Colonic mucosa (tissue), 4 donors: ENCODE results near the gene TBCD. TPM values are rescaled to one million over a fixed set of nuclear protein-coding genes. Genes with fewer than 3 reads are reported as not detected.
A peak's percentile ranks its signal among the peaks of the same experiment; 100 is the strongest.

Experiments
- DNase-seq: peaks from one replicate; pipeline ENCODE4 v3.0.0-alpha.2; 2020
- H3K27ac ChIP-seq: fragments of 200-600 bp; one replicate; pipeline ENCODE4 v1.8.0; 2021
- H3K27me3 ChIP-seq: fragments of 200-600 bp; one replicate; pipeline ENCODE4 v1.8.0; 2021
- H3K36me3 ChIP-seq: fragments of 200-600 bp; one replicate; pipeline ENCODE4 v1.8.0; 2021
- H3K4me1 ChIP-seq: fragments of 200-600 bp; one replicate; pipeline ENCODE4 v1.8.0; 2021; ENCODE audit warnings: mild to moderate bottlenecking
- H3K4me3 ChIP-seq: fragments of 200-600 bp; one replicate; pipeline ENCODE4 v1.8.0; 2021
- H3K9ac ChIP-seq, 2 donors: one replicate each; pipeline ENCODE4 v1.7.0; 2013; ENCODE audit warnings: control low read depth in 2 of 2, low read depth in 2 of 2, low read length in 2 of 2
- H3K9me3 ChIP-seq: fragments of 200-600 bp; one replicate; pipeline ENCODE4 v1.8.0; 2021
- intact Hi-C: fragments of 100-400 bp; cut with DNase I; formaldehyde crosslinking; loops from one replicate; pipeline ENCODE4 v1.14.1; 2022
- total RNA-seq, 2 donors: library from RNA; stranded (reverse); fragmentation: NEBNext Ultra II Directional in 1 of 2; extraction: Animal tissue kit (Norgen Biotek cat#: 25700) in 1 of 2; gene quantifications; one replicate each; pipeline ENCODE4 v1.2.1, GENCODE V29; 2021
- TF ChIP-seq, protein P1 (sequence below): fragments of 200-600 bp; IDR thresholded peaks from one replicate; pipeline ENCODE4 v1.8.0; 2022; ENCODE audit warnings: antibody characterized with exemption, mild to moderate bottlenecking
- donor health status: healthy.
- donor health status: DM: no; HTN: no; CAD: no.
- donor health status: DM: no; HTN: no; CAD: no.

Gene TBCD
- total RNA-seq, 2 donors from 2014 or later, result 49.2 to 101 TPM

GRCh38 chr17:82876149-82876548 lies 124.3 kb downstream of the TBCD start:
- no peak for DNase-seq

DNA sequence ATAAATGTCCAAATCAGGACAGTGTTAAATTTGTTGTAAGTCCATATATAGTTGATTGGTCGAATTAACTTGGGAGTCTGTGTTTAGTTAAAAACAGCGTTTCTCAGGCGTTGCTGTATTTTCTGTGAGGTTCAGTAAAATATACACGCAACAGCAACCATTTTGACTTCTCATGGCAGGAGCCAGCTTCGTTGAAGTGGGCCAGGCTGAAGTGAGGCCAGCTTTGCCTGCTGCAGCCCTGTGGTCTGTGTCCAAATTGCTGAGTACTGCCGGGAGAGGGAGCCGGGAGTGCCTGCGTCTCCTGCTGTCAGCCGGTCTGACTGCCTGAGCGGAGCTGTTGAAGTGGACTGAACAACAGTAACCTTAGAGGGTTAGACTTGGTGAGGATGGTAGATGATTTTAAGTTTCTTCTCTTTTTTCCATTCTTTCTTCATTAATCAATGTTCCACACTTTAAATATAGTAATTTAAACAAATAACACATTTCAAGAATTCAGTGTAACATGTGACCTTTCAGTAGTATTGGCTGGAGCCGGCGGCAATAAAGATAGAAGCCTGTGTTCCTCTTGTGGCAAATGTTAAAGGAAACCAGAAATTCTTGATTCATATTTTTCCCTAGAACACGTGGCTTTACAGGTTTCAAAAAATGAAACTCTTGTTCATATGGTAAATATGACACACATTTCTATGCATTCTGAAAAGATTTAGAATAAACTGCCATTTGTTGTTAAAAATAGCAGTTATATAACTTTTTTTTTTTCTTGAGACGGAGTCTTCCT lies 124.9 kb downstream of the TBCD start:
- no peaks in the 10 kb centered on the region for H3K36me3 ChIP-seq
- H3K4me1 ChIP-seq, result peaks cover 7% of the 10 kb centered on the region
- TF ChIP-seq, protein P1, sequence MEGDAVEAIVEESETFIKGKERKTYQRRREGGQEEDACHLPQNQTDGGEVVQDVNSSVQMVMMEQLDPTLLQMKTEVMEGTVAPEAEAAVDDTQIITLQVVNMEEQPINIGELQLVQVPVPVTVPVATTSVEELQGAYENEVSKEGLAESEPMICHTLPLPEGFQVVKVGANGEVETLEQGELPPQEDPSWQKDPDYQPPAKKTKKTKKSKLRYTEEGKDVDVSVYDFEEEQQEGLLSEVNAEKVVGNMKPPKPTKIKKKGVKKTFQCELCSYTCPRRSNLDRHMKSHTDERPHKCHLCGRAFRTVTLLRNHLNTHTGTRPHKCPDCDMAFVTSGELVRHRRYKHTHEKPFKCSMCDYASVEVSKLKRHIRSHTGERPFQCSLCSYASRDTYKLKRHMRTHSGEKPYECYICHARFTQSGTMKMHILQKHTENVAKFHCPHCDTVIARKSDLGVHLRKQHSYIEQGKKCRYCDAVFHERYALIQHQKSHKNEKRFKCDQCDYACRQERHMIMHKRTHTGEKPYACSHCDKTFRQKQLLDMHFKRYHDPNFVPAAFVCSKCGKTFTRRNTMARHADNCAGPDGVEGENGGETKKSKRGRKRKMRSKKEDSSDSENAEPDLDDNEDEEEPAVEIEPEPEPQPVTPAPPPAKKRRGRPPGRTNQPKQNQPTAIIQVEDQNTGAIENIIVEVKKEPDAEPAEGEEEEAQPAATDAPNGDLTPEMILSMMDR, result peak; percentile 41
- DNase-seq, result peak; percentile 70
- intact Hi-C loops, result no loop called here
- H3K4me3 ChIP-seq, result no peak overlapping the region
- no peaks in the 10 kb centered on the region for H3K27me3 ChIP-seq
- H3K9ac ChIP-seq, result peak overlapping the region in 1 of 2 donors; percentile 47
- H3K9me3 ChIP-seq, result no peaks in the 10 kb centered on the region
- H3K27ac ChIP-seq, result peak overlapping the region; percentile 15

More at GRCh38 chr17:82876149-82876548, 124.3 kb downstream of the TBCD start:
- no peak overlapping the region for H3K9ac ChIP-seq
- TF ChIP-seq, protein P1, result no peak
- H3K4me3 ChIP-seq, result no peak overlapping the region
- intact Hi-C loops, result no loop called here
- peak overlapping the region; percentile 15 for H3K27ac ChIP-seq
- H3K27me3 ChIP-seq, result no peaks in the 10 kb centered on the region
- H3K36me3 ChIP-seq, result no peaks in the 10 kb centered on the region
- H3K4me1 ChIP-seq, result peaks cover 7% of the 10 kb centered on the region
- no peaks in the 10 kb centered on the region for H3K9me3 ChIP-seq

- no peak overlapping the region for H3K27ac ChIP-seq
- intact Hi-C loops, result no loop called here
- TF ChIP-seq, protein P1, result no peak
- H3K27me3 ChIP-seq, result no peaks in the 10 kb centered on the region
- H3K9ac ChIP-seq, result no peak overlapping the region
- no peak overlapping the region for H3K4me3 ChIP-seq
- peaks cover 15% of the 10 kb centered on the region for H3K4me1 ChIP-seq
- H3K9me3 ChIP-seq, result no peaks in the 10 kb centered on the region
- no peak for DNase-seq
- no peaks in the 10 kb centered on the region for H3K36me3 ChIP-seq
Observed at GRCh38 chr17:82878527-82878926, 126.7 kb downstream of the TBCD start.

DNA sequence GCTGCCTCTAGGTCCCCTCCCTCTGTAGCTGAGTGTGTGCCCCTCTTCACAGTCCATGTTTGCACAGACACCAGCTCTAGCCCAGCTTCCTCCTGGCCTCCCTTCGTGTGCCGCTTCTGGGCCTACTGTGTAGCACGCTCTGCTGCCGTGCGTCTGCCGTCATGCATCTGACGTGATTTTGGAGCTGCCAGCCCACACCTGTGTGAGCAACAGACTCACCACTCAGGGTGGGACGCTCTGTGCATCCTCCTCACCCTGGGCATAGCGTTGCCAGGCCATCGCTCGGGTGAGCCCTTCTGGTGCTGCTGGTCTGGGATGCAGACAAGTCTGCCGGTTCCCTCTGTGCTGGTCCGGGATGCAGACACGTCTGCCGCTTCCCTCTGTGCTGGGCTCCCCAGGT lies 127.4 kb downstream of the TBCD start:
- no peak for DNase-seq
- intact Hi-C loops, result no loop called here
- H3K27ac ChIP-seq, result no peak overlapping the region

DNA sequence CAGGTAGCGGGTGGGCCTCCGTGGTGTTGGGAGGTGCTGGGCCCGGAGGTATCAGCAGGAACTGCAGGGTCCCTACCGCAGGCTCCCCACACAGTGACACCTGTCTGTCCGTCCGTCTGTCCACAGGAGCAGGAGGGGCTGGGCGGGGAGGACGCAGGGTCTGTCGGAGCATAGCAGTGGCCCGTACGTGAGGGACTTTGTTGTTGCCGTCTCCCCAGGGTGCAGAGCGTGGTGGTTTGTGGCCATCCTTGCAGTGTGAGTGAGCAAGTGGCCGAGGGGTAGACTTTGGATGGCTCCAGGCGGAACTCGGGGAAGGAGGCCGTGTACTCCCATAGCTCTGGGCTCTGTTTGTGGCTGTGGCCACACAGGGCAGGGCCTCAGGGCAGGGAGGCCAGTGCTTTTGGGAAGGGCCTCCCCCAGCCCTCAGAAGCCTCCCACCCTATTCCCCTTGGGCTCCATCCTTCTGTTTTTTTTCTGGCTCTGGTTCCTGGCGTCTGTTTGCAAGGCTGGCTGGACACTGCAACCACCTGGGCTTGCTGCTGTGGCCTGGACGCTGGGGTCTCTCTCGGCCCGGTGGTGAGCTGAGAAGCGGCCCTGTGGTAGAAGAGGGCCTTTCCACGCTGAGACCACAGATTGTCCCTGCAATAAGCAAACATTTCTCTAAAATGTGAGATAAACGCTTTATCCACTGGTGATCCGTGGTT lies 128.9 kb downstream of the TBCD start:
- H3K4me3 ChIP-seq, result no peak overlapping the region
- peaks cover 15% of the 10 kb centered on the region for H3K4me1 ChIP-seq
- no peaks in the 10 kb centered on the region for H3K9me3 ChIP-seq
- no peaks in the 10 kb centered on the region for H3K27me3 ChIP-seq
- TF ChIP-seq, protein P1, result no peak
- intact Hi-C loops, result no loop called here
- H3K27ac ChIP-seq, result no peak overlapping the region
- no peak overlapping the region for H3K9ac ChIP-seq
- H3K36me3 ChIP-seq, result no peaks in the 10 kb centered on the region
- no peak for DNase-seq

More for the DNA sequence above, 127.4 kb downstream of the TBCD start:
- Histone ChIP-seq H3K4me1 (peaks cover 15% of the 10 kb centered on the region), H3K36me3 (no peaks in the 10 kb centered on the region), H3K9me3 (no peaks in the 10 kb centered on the region), H3K4me3 (no peak overlapping the region), H3K27me3 (no peaks in the 10 kb centered on the region), H3K9ac (peak overlapping the region in 1 of 2 donors; percentile 4)
- TF ChIP-seq, protein P1, result no peak
